ENCODE measurements around the gene PPP1R16B. TPM values are rescaled to one million over a fixed set of nuclear protein-coding genes. Genes with fewer than 3 reads are reported as not detected.

PPP1R16B gene
- total RNA-seq, 2 donors from 2014 or later = 45.5 to 80.4 TPM

DNA sequence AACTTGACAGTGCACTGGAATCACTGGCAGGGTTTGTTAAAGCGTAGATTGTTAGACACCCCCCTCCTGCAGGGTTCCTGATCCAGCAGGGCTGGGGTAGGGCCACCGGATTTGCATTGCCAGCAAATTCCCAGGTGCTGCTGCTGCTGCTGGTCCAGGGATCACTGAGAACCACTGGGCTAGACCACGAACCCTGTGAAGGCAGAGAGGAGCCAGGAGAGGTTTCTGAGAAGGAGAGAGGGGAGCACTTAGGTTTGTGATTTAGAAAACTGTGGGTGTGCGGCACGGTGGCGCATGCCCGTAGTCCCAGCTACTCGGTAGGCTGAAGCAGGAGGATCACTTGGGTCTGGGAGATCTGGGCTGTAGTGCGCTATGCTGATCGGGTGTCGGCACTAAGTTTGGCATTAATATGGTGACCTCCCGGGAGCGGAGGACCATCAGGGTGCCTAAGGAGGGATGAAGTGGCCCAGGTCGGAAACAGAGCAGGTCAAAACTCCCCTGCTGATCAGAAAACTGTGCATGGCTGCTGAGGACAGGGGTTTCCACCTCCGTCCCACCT lies 67.1 kb downstream of the PPP1R16B start:
- Mint-ChIP-seq H3K36me3 (peaks cover 0 to 19% of the 10 kb centered on the region in 2 donors), H3K27ac (peak overlapping the region; percentile 94 to 98), H3K9me3 (peaks cover 0 to 3% of the 10 kb centered on the region in 2 donors)
- DNase-seq (ENCODE audit: low spot score in 2 of 2) = no peak
- peak in 1 of 2 donors; percentile 1 for ATAC-seq

DNA sequence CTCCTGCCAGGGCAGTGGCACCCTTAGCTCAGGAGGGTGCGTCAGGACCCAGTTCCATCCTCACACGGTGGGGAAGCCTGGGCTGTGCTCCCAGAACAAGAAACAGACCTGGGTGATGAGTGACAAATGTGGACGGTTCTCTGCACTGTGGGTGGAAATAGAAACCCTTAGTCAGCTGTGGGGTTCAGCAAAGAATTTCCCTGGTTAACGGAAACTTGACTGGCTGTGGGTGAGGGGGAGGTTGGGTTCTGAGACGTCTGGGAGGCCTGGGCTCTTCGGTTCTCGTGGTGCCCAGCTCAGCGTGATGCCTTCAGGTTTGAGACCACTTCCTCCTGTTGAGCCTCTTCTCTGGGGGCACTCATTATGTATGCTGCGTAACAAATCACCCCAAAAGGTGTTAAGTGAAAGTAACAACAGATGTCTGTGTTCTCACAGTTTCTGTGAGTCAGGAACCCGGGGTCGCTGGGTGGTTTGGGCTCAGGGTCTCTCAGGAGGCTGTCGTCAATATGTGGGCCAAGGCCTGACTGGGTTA lies 67.6 kb downstream of the PPP1R16B start:
- peak; percentile 76 to 90 for DNase-seq (ENCODE audit: low spot score in 2 of 2)
- H3K9me3 Mint-ChIP-seq = peaks cover 0 to under 1% of the 10 kb centered on the region in 2 donors
- peak; percentile 85 to 86 for ATAC-seq
- peaks cover 0 to 13% of the 10 kb centered on the region in 2 donors for H3K36me3 Mint-ChIP-seq
- H3K27ac Mint-ChIP-seq = peak overlapping the region; percentile 94 to 98

DNA sequence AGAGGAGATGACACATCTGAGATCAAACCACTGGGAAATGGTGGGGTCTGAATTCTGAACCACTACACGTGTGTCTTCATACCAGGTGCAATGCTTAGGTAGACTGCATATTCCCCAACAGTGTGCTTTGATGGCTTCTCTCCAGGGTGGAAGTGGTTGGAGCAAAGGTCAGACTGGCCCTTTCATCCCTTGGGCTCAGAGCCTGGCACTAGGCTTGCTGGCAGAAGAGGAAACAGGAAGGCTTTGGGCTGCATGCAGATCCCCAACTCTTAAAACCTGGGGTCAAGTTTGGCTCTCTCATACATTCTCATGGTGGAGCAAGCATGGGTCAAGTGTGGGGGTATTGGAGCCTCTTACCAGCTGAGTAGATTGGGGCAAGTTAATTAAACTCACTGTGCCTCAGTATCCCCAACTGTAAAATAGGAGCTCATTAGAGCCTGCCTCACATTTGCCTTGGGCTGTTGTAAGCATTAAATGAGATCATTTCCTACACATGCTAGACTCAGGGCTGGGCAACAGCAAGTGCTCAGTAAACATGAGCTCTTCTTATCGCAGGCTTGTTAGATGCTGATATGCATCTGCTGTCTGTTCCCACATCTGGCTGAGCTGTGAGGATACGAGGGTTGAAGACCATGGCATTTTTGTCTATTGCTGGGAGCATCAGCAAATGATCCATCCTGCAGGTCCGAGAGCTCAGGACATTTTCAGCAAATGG lies 69.1 kb downstream of the PPP1R16B start:
- DNase-seq (ENCODE audit: low spot score in 2 of 2) (no peak), ATAC-seq (no peak)
- H3K27ac Mint-ChIP-seq = peak overlapping the region; percentile 94 to 98
- H3K9me3 Mint-ChIP-seq = no peaks in the 10 kb centered on the region
- peaks cover 0 to 5% of the 10 kb centered on the region in 2 donors for H3K36me3 Mint-ChIP-seq

DNA sequence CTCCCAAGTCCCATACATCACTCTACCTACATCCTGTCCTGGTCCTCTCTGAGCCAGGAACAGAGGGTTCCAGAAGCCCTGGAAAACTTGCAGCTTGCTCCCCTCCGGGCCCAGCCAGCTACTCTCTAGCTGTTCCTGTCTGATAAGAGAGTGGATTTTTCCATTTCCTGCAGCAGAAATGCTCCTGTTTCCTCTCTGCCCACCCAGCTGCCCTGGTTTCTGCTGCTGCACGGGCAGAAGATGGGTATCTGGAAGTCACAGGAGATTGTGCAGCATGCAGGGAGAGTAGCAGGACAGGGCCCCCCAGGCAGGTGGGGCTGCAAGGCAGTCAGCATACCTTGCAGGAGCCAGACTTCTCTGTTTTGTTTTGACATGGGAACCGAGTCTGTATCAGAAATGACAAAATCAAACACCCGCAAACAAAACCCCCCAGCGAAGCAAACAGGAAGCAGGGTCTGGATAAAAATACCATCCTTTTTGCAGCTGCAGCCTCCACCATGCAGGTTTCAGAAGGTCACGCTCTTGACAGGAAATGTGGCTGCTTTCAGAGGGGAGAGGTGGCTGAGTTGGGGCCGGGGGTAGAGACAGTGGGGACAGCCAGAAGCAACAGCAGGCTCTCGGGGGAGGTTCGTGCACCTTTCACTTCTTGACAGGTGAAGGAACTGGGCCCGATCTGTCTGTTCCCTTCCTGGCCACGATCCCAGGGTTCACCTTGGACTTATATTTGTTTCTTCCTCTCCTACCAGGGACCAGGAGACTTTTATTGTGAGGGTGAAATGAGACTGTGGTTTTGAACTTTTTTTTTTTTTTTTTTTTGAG lies 69.9 kb downstream of the PPP1R16B start:
- peaks cover 0 to 5% of the 10 kb centered on the region in 2 donors for H3K36me3 Mint-ChIP-seq
- peak; percentile 6 to 39 for ATAC-seq
- no peaks in the 10 kb centered on the region for H3K9me3 Mint-ChIP-seq
- no peak for DNase-seq (ENCODE audit: low spot score in 2 of 2)
- H3K27ac Mint-ChIP-seq = peak overlapping the region; percentile 89 to 94

DNA sequence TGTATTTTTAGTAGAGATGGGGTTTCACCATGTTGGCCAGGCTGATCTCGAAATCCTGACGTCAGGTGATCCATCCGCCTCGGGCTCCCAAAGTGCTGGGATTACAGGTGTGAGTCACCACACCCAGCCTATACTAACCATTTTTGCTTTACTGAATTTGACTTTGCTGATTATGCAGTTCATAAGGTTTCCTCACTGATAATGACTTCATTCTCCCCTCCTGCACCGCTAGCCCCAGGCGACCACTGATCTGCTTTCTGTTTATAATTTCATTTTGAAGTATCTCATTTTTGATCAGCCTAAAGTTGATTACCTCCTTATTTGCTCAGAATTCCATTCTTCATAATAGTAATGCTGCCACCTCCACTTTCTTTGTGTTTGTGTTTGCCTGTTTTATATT lies 72.0 kb downstream of the PPP1R16B start:
- peaks cover under 1 to 5% of the 10 kb centered on the region in 2 donors for H3K36me3 Mint-ChIP-seq
- H3K9me3 Mint-ChIP-seq = no peaks in the 10 kb centered on the region
- no peak overlapping the region for H3K27ac Mint-ChIP-seq
- DNase-seq (ENCODE audit: low spot score in 2 of 2) = no peak
- ATAC-seq = no peak

DNA sequence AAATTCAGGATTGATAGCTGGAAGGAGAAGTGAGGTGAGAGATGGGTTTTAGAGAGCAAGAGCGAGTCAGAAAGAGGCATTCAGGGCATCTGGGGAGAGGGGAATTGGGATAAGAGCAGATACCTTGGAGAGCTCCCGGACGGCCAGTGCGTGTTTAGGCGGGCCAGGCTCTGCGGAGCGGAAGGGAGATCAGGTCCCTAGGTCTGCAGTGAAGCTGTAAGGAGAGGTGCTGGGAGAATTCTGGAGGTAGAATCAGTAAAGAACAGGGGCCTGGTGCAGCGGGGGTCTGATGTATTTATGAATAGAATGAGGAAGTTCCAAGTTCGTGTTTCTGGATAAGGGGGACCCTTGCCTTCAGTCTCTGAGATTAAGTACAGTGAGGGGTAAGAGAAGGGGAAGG lies 73.4 kb downstream of the PPP1R16B start:
- no peak for ATAC-seq
- Mint-ChIP-seq H3K9me3 (no peaks in the 10 kb centered on the region), H3K36me3 (peaks cover 0 to 5% of the 10 kb centered on the region in 2 donors), H3K27ac (peak overlapping the region in 1 of 2 donors; percentile 38)
- DNase-seq (ENCODE audit: low spot score in 2 of 2) = no peak

DNA sequence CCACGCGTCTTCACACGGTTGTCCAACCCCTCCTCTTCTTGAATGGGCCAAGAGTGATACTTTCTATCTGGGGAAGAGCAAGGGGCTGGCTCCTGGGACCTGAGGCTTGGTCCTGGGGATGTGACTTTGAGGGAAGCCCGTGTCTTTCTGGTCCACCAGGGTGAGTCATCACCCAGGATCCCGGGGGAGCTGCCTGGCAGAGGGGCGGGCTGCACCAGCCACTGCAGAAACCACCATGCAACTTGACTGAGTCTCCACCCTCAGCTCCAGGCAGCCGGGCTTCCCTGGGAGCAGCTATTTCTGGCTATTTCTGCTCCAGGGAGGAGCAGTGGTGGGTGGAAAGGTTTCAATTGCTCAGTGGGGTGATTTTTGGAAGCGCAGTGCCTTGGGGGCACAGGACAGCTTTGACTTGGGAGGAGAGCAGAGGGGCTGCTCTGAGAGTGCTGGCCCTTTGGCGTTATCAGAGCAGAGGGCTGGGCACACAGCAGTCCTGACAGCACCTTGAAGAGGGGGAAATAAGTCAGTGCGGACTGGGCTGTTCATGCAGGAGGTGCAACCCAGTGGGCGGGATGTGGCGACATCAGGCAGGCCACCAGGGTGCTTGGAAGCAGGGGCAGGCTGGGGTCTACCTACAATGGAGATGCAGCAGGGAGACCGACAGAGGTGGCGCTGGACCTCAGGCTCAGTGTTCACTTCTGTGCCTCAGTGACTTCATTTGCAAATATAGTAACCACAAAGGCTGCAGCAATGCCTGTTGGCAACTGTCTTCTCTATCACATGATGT lies 75.6 kb downstream of the PPP1R16B start:
- DNase-seq (ENCODE audit: low spot score in 2 of 2) (no peak), ATAC-seq (no peak)
- Mint-ChIP-seq H3K9me3 (no peaks in the 10 kb centered on the region), H3K36me3 (peaks cover 0 to 5% of the 10 kb centered on the region in 2 donors), H3K27ac (peak overlapping the region in 1 of 2 donors; percentile 72)

DNA sequence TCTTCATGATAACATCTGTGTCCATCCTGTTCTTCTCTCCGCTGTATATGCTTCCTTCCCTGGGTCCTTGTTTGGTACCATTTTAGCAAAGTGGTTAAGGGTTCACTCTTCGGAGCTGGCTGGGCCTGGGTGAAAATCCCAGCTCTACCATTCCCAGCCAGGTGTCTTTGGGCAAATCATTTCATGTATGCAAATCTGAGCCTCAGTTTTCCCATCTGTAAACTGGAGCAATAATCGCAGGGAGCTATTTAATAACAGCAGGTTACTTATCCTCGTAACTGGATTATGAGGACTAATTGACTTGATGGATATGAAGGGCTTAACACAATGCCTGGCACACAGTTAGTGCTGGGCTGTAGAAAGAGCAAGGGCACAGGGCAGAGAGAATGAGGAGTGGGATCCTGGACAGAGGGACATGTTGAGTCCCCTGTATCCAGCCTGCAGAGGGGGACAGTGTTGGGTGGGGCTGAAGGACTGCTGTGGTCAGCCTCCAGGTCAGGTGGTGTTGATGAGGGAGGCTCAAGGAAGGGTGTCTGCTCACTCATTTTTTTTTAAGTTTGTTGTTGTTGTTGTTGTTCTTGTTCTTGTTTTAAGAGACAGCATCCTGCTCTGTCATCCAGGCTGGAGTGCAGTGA lies 76.4 kb downstream of the PPP1R16B start:
- H3K36me3 Mint-ChIP-seq = peaks cover 0 to 5% of the 10 kb centered on the region in 2 donors
- H3K9me3 Mint-ChIP-seq = no peaks in the 10 kb centered on the region
- peak overlapping the region; percentile 42 to 86 for H3K27ac Mint-ChIP-seq

DNA sequence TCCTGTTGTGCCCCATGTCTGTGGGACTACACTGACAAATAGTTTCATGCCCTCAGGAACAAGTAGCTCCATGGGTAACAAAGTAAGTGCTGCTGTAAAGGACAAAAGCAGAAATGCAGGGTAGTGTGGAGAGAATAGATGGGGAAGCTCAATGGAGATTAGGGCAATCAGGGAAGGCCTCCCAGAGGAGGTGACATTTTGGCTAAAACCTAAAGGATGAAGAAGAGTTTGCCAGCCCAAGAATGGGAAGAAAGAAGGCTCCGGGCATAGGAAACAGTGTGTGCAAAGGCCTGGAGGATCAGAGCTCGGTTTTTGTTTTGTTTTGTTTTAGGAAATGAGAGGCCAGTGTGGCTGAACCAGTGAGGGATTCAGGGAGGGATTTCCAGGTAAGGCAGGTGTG lies 77.1 kb downstream of the PPP1R16B start:
- H3K9me3 Mint-ChIP-seq = no peaks in the 10 kb centered on the region
- peak overlapping the region; percentile 22 to 42 for H3K27ac Mint-ChIP-seq
- H3K36me3 Mint-ChIP-seq = peaks cover 0 to 5% of the 10 kb centered on the region in 2 donors
- ATAC-seq (no peak), DNase-seq (ENCODE audit: low spot score in 2 of 2) (no peak)

More for the DNA sequence above, 76.4 kb downstream of the PPP1R16B start:
- no peak for ATAC-seq
- DNase-seq (ENCODE audit: low spot score in 2 of 2) = no peak

DNA sequence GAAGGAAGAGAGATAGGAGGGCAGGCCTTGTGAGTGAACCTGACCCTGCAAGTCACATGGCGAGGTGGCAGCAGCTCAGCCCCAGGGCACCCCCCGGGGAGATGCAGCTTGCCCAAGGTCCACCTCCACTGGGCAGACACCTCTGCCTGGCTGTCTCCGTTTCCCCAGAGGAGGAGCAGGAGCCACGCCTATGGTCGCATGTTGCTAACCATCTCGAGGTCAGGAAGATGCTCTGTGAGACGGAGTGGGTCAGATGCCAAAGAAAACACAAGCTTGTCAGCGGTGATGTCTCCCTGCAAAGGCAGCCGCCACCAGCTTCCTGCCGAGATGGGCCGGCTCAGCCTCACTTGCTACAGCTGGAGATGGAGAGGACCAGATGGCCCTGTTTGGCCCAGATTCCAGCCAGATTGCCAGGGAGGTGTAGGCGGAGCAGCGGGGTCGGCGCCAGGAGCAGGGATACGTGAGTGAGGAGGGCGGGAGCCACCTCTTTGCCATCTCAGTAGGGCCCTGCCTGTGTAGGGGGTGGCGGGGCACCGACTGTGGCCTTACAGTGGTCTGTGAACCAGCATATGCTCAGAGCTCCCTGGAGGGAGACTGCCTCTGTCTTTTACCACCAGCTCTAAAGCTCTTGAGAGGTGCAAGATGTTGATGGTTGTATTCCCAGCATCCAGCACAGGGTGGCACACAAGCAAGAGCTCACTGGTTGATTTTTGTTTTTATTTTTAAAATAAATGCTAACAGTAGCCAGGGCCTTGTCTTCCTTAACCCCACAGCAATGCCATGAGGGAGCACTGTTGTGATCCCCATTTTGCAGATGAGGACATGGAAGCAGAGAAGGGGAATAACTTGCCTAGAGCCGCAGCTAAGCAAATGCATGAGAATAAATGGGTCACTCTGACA lies 77.8 kb downstream of the PPP1R16B start:
- H3K9me3 Mint-ChIP-seq = no peaks in the 10 kb centered on the region
- DNase-seq (ENCODE audit: low spot score in 2 of 2) (no peak), ATAC-seq (no peak)
- H3K27ac Mint-ChIP-seq = peak overlapping the region; percentile 39 to 42
- peaks cover 0 to 5% of the 10 kb centered on the region in 2 donors for H3K36me3 Mint-ChIP-seq

DNA sequence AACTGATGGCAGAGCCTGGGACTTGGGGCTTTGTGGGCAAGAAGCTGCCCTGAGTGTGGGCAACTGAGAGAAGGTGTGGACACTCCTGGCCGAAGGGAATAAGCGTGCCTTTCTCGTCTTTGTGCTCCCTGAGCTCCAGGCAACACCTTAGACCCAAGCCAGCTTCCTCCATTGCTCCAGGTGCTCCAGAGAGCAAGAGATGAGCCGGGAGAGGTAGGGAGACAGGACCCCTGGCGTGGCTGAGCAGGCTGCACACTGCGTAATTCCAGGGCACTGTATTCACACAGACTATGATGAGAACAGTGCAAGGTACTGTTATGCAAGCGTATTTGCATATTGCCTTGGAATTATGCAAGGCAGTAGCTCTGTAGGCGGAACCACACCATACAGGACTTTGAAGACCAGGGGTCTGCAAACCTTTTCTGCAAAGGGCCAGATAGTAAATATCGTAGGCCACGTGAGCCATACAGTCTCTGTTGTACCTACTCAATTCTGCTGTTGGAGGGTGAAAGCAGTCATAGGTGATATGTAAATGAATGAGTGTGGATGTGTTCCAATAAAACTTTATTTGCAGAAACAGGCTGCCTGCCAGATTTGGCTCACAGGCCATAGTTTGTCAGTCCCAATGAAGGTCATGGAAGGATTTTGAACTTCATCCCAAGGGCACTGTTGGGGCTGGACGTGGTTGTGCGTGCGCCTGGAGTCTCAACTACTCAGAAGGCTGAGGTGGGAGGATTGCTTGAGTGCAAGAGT lies 78.7 kb downstream of the PPP1R16B start:
- ATAC-seq (no peak), DNase-seq (ENCODE audit: low spot score in 2 of 2) (no peak)
- H3K36me3 Mint-ChIP-seq = peaks cover 0 to 5% of the 10 kb centered on the region in 2 donors
- H3K27ac Mint-ChIP-seq = peak overlapping the region in 1 of 2 donors; percentile 65
- H3K9me3 Mint-ChIP-seq = no peaks in the 10 kb centered on the region

DNA sequence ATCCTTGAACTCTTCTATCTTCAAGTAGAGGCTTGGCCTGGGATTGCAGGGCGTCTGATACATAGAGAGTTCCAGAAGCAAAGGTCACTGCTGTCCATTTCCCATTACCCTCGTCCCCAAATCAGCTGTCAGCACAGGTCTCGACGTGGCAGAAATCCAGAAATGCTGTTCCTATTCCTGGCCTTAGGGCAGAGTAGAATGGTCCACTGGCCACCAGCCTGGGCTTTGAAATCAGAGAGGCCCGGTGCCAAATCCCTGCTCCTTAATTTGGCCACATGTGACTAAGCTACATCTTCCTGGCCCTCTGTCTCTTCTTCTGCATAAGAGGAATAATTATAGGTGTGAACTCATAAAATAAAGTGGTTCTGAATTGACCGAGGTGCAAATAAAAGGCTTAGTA lies 79.9 kb downstream of the PPP1R16B start:
- Mint-ChIP-seq H3K36me3 (peaks cover 5% of the 10 kb centered on the region in 2 donors), H3K9me3 (no peaks in the 10 kb centered on the region), H3K27ac (no peak overlapping the region)
- ATAC-seq (no peak), DNase-seq (ENCODE audit: low spot score in 2 of 2) (no peak)

DNA sequence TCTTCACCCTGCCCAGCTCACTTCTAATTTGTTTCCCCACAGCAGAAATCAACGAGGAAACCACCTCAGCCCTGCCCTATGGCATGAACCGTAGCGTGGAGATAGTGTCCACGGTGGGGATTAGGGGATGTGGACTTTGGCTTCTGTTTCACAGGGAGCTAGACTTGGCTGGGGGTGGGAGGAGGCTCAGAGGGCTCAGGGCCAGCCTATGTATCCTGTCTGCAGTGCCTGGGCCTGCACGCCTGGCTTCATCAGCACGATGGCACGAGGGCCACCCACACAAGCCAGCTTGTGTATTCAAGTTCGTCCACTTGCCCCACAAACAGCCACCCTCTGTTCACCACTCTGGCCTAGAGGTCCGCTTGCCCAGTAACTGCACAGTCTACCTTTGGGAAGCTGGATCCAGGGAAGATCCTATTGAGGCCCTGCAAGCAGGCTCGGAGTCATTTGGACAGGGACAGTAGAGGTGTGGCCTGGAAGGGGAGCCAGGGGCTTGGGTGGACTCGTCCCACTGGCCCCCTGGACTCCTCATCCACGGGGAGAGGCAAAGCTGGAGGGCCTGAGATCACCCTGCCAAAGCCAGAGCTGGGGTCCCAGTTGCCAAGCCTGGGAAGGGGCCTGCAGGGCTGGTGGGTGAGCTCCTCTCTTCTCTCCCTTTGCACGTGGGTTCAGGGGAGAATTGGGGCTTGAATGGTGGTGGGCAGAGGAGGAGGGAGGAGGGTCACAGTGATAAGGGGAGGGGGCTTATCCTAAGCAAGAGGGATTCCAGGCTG lies 82.7 kb downstream of the PPP1R16B start:
- no peaks in the 10 kb centered on the region for H3K9me3 Mint-ChIP-seq
- DNase-seq (ENCODE audit: low spot score in 2 of 2) (no peak), ATAC-seq (no peak)
- peaks cover 0 to 7% of the 10 kb centered on the region in 2 donors for H3K36me3 Mint-ChIP-seq
- peak overlapping the region; percentile 17 to 66 for H3K27ac Mint-ChIP-seq

DNA sequence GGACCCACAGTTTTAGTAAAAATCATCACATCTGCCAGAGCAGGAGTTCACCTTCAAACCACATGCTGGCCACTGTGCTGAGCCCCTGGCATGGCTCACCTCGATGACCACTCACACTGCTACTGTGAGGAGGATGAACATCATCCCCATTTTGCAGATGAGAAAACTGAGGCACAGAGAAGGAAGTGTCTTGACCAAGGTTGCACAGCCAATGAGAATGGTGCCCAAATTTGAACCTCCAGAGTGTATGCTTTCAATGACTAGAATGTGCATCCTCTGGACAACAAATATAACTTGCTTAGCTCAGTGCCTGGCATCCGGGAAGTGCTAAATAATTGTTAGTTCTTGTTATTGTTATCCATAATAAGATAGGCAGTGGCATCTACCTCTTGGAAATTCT lies 83.6 kb downstream of the PPP1R16B start:
- no peaks in the 10 kb centered on the region for H3K9me3 Mint-ChIP-seq
- peak overlapping the region; percentile 63 to 74 for H3K27ac Mint-ChIP-seq

More for the DNA sequence above, 83.6 kb downstream of the PPP1R16B start:
- H3K36me3 Mint-ChIP-seq = peaks cover 0 to 7% of the 10 kb centered on the region in 2 donors
- ATAC-seq = no peak
- no peak for DNase-seq (ENCODE audit: low spot score in 2 of 2)
